Peyer's patch (tissue), 4 donors: ENCODE measurements around the gene PWWP2B. TPM values are rescaled to one million over a fixed set of nuclear protein-coding genes. Genes with fewer than 3 reads are reported as not detected.

ENCODE experiments used
- DNase-seq, 3 donors: peaks; one replicate each; pipeline ENCODE4 v3.0.0-alpha.2; 2017 to 2019
- H3K27ac ChIP-seq, 4 donors: fragments of 200-600 bp; sonication (generic); one replicate each; pipeline ENCODE4 v1.5.1; 2016 to 2019
- H3K27me3 ChIP-seq, 2 donors: fragments of 200-600 bp; sonication (generic); one replicate each; pipeline ENCODE4 v1.5.1; 2019
- H3K36me3 ChIP-seq, 3 donors: fragments of 200-600 bp; sonication (generic); one replicate each; pipeline ENCODE4 v1.5.1; 2016 to 2019
- H3K4me1 ChIP-seq, 4 donors: fragments of 200-600 bp; sonication (generic); one replicate each; pipeline ENCODE4 v1.5.1; 2016 to 2019
- H3K4me3 ChIP-seq, 4 donors: fragments of 200-600 bp; sonication (generic); 1 replicate in 3 of 4; 2 replicates in 1 of 4; pipeline ENCODE4 v1.5.1; 2016 to 2019; ENCODE audit warnings: mild to moderate bottlenecking in 1 of 4
- H3K9me3 ChIP-seq, 4 donors: fragments of 200-600 bp; sonication (generic); one replicate each; pipeline ENCODE4 v1.5.1; 2016 to 2019; ENCODE audit warnings: mild to moderate bottlenecking in 1 of 4
- POLR2A ChIP-seq, 2 donors: fragments of 450-650 bp; IDR thresholded peaks; one replicate each; pipeline ENCODE4 v1.5.1; 2017; ENCODE audit warnings: antibody characterized with exemption in 2 of 2, mild to moderate bottlenecking in 2 of 2, moderate library complexity in 2 of 2
- total RNA-seq, 4 donors: library from RNA; depleted of rRNA; stranded (reverse); fragments of >200 nt; gene quantifications; one replicate each; pipeline ENCODE4 v1.1.0, GENCODE V29; 2016
- TF ChIP-seq, protein P1 (sequence below), 6 experiments: fragments of 450-650 bp in 4 of 6; fragments of 200-600 bp in 2 of 6; sonication (generic) in 1 of 6; IDR thresholded peaks; one replicate each; pipeline ENCODE4 v1.5.1; 2017 to 2019; ENCODE audit warnings: antibody characterized with exemption in 6 of 6, mild to moderate bottlenecking in 3 of 6, moderate library complexity in 1 of 6

Gene PWWP2B
- total RNA-seq, 4 donors from 2014 or later, result 11.4 to 19.2 (median 15.1) TPM

DNA sequence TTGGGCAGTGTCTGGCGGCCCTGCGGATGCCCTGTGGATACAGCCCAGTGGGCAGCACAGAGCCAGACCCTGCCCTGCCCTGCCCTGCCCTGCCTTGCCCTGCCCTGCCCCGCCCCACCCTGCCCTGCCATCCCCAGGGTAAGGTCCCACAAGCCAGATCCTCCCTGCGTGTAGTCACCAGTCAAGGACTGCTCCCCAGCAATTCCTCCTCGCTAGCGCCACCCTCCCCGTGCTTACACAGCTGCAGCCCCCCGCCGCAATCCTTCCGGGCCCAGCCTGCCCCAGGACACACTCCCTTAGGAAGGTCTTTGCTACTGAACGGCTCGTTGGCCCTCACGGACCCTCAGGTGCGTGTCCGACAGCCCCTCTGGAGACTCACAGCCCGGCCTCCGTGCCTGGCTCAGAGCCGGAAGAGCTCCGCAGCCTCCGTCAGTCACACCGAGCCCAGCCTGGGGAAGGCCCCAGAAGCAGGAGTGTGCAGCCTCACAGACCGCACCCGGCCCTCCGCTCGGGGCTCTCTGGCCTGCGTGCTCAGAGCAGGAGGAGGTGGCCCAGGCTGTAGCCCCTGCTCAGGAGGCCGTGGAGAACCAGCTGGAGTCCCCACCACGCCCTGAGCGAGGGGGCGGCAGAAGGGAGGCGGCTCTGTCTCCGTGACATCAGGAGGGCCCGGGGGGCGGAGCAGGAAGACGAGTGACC, 68.3 kb downstream of the PWWP2B start:
- TF ChIP-seq POLR2A (IDR thresholded peaks at IDR 0.05), result peak in 1 of 2 donors; percentile 29
- TF ChIP-seq, protein P1, sequence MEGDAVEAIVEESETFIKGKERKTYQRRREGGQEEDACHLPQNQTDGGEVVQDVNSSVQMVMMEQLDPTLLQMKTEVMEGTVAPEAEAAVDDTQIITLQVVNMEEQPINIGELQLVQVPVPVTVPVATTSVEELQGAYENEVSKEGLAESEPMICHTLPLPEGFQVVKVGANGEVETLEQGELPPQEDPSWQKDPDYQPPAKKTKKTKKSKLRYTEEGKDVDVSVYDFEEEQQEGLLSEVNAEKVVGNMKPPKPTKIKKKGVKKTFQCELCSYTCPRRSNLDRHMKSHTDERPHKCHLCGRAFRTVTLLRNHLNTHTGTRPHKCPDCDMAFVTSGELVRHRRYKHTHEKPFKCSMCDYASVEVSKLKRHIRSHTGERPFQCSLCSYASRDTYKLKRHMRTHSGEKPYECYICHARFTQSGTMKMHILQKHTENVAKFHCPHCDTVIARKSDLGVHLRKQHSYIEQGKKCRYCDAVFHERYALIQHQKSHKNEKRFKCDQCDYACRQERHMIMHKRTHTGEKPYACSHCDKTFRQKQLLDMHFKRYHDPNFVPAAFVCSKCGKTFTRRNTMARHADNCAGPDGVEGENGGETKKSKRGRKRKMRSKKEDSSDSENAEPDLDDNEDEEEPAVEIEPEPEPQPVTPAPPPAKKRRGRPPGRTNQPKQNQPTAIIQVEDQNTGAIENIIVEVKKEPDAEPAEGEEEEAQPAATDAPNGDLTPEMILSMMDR (IDR thresholded peaks at IDR 0.05), result peak in 3 of 6 experiments; percentile 9 to 35 (median 27)
- Histone ChIP-seq H3K27ac (peak overlapping the region; percentile 49 to 95 (median 82)), H3K27me3 (no peaks in the 10 kb centered on the region), H3K4me3 (no peak overlapping the region), H3K9me3 (no peaks in the 10 kb centered on the region), H3K4me1 (peaks cover 0 to 68% (median 12%) of the 10 kb centered on the region in 4 donors), H3K36me3 (no peaks in the 10 kb centered on the region)
- peak in 1 of 3 donors; percentile 81 for DNase-seq

DNA sequence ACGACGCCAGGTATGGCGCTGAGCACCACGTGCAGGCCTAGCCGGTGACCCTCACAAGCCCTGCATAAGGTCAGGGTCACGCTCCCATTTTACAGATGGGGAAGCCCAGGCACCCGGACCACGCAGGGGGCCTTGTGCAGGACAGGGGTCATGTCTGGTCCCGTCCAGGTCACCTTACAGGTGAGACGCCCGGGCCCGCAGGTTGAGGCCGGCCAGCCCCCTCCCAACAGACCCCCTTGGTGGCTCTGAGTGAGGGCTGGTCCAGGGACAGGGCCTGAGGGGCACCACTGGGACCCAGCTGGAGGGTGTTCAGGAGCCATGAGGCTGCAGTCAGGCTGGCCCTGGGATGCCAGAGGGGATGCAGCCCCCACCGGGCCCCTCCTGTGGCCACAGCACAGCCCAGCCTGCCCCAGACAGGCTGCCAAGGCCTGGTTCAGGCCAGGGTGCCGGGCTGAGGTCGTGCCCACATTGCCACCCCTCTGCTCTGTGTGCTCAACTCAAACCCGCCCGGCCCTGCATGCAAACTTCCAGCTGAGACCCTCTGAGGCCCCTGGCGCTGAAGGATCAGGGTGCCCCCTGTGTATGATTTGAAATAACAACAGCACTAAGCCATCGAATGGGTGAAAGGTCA, 69.0 kb downstream of the PWWP2B start:
- TF ChIP-seq, protein P1 (IDR thresholded peaks at IDR 0.05), result no peak
- no peak for TF ChIP-seq POLR2A (IDR thresholded peaks at IDR 0.05)
- Histone ChIP-seq H3K36me3 (no peaks in the 10 kb centered on the region), H3K4me3 (no peak overlapping the region), H3K4me1 (peaks cover 0 to 61% (median 9%) of the 10 kb centered on the region in 4 donors), H3K9me3 (no peaks in the 10 kb centered on the region), H3K27me3 (no peaks in the 10 kb centered on the region), H3K27ac (peak overlapping the region in 3 of 4 donors; percentile 82 to 95 (median 83))
- DNase-seq, result peak in 1 of 3 donors; percentile 42

DNA sequence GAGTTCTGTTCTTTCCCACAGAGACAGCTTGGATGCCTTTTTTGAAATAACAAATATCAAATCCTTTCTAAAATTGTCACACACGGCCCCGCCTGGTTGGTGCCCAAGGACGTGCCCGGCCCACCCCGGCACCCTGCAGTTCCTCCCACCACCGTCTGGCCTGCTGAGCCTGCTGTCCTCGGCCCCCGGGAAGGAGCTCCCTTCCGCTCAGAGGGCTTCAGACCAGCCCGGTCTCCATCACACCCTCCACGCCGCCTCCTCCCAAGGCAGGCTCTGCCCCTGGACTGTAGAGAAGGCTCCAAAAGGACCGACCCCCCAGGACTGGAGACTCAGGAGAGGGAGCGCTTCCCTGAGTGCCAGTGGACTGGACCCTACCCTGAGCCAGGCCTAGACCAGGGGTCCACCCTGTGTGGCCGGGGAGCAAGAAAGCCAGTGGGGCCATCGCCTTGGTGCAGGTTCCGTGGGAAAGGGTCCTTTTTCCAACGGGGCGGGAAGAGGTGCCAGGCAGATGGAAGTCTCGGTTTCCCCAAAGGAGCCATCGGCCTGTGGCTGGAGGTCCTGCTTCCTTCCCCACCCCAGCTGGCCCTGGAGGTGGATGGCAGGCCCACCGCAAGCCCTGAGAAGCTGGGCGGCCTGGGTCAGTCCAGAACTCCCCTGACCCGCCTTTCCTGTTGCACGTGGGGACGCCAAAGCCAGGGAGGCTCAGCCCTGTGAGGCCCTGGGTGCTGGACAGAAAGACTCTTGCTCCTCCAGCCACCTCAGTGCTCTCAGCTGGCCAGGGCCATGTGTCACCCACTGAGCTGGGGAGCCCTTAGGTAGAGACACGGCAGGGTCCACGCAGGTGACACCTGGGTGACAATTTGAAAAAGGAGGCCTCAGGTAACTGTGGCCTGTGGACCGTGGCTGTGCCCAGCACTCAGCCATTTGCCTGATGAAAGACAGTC, 69.8 kb downstream of the PWWP2B start:
- Histone ChIP-seq H3K4me1 (peaks cover 0 to 60% (median 9%) of the 10 kb centered on the region in 4 donors), H3K4me3 (no peak overlapping the region), H3K36me3 (no peaks in the 10 kb centered on the region), H3K27ac (peak overlapping the region in 3 of 4 donors; percentile 82 to 90 (median 83)), H3K27me3 (no peaks in the 10 kb centered on the region), H3K9me3 (peaks cover 0 to 4% (median 0%) of the 10 kb centered on the region in 4 donors)
- DNase-seq, result peak in 1 of 3 donors; percentile 50
- no peak for TF ChIP-seq POLR2A (IDR thresholded peaks at IDR 0.05)

Other genes starting within 250 kb of the PWWP2B start
- under 1 TPM in 1 of 4 donors, not detected in 3; 0.27 TPM for gene DPYSL4, start 210.3 kb upstream of the PWWP2B start, total RNA-seq
- gene STK32C, start 89.2 kb upstream of the PWWP2B start, total RNA-seq, result 10 to 100 TPM in 1 of 4 donors, 1 to 10 TPM in 2, under 1 TPM in 1; 0.35 to 23.9 (median 4.4) TPM
- 10 to 100 TPM in 3 of 4 donors, 1 to 10 TPM in 1; 5.1 to 22.3 (median 18.5) TPM for gene LRRC27, start 65.0 kb upstream of the PWWP2B start, total RNA-seq
- 10 to 100 TPM; 33.8 to 76.4 (median 38.1) TPM for gene INPP5A, start 140.6 kb downstream of the PWWP2B start, total RNA-seq